Lower leg skin (tissue), 3 donors: ENCODE results near the gene PRLR.

Experiments used
- CTCF ChIP-seq, 3 donors: fragments of 450-650 bp; IDR thresholded peaks; one replicate each; pipeline ENCODE4 v1.5.1; 2016; ENCODE audit warnings: antibody characterized with exemption in 3 of 3, mild to moderate bottlenecking in 3 of 3, moderate library complexity in 2 of 3
- POLR2A ChIP-seq, 2 donors: fragments of 450-650 bp; IDR thresholded peaks; one replicate each; pipeline ENCODE4 v1.6.1; 2016 to 2017; ENCODE audit warnings: antibody characterized with exemption in 2 of 2, mild to moderate bottlenecking in 1 of 2, moderate library complexity in 1 of 2

GRCh38 chr5:35186749-35187148, 43.5 kb downstream of the PRLR start:
- TF ChIP-seq CTCF (IDR thresholded peaks at IDR 0.05) (no peak), POLR2A (IDR thresholded peaks at IDR 0.05) (no peak)
